Sigmoid colon (tissue), 3 donors: ENCODE measurements around the gene ST3GAL2.

Source experiments
- POLR2A ChIP-seq, 2 donors: fragments of 450-650 bp; IDR thresholded peaks; one replicate each; pipeline ENCODE4 v1.6.1; 2016; ENCODE audit warnings: antibody characterized with exemption in 2 of 2, mild to moderate bottlenecking in 2 of 2, moderate library complexity in 2 of 2
- TF ChIP-seq, protein P1 (sequence below), 4 experiments: fragments of 450-650 bp in 3 of 4; fragments of 200-600 bp in 1 of 4; IDR thresholded peaks; one replicate each; pipeline ENCODE4 v1.5.1; 2016 to 2019; ENCODE audit warnings: antibody characterized with exemption in 4 of 4, mild to moderate bottlenecking in 3 of 4, moderate library complexity in 2 of 4

DNA sequence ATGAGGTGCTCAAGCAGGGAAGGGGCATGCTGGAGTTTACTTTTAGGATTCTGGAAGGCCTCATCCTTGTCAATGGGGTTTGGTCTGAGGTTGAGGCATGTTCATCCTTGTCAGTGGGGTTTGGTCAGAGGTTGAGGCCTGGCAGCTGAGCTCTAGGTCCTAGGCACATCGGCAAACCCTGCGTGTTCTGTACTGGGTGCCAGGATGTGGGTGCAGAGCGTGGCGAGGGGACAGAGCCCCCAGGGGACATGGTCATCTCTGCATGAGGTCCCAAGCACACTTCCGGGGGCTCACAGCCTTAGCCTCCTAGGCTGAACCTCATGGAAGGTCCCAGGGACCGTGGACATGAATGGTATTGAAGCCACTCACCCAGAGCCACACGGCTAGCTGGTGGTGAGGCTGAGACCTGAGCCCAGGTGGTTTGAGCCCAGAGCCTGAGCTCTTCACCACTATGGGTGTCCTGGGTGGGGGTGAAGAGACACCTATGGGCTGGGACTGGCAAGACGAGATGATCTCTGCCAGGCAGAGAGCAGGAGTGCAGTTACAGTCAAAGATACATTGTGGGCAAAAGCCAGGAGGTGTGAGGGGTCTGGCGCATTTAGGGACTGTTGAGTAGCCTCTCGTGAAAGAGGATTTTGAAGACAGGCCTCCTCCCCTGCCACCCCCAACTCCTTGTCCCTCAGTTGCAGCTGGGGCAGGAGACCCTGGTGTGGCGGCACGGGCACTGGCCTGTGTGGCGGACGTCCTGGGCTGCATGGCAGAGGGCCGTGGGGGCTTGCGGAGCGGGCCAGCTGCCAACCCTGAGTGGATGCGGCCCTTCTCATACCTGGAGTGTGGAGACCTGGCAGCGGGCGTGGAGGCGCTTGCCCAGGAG lies 34.8 kb upstream of the ST3GAL2 start:
- TF ChIP-seq, protein P1, sequence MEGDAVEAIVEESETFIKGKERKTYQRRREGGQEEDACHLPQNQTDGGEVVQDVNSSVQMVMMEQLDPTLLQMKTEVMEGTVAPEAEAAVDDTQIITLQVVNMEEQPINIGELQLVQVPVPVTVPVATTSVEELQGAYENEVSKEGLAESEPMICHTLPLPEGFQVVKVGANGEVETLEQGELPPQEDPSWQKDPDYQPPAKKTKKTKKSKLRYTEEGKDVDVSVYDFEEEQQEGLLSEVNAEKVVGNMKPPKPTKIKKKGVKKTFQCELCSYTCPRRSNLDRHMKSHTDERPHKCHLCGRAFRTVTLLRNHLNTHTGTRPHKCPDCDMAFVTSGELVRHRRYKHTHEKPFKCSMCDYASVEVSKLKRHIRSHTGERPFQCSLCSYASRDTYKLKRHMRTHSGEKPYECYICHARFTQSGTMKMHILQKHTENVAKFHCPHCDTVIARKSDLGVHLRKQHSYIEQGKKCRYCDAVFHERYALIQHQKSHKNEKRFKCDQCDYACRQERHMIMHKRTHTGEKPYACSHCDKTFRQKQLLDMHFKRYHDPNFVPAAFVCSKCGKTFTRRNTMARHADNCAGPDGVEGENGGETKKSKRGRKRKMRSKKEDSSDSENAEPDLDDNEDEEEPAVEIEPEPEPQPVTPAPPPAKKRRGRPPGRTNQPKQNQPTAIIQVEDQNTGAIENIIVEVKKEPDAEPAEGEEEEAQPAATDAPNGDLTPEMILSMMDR (IDR thresholded peaks at IDR 0.05) = no peak
- no peak for TF ChIP-seq POLR2A (IDR thresholded peaks at IDR 0.05)
